ENCODE data around the gene KIF14.
"Not testable (repeated sequence)": the region's sequence is repeated elsewhere in the genome, so short reads cannot be mapped to it uniquely, and the experiment has no call there.

Gene KIF14

GRCh38 chr1:200535605-200536004 is 84.9 kb downstream of the KIF14 start:
- DNase-seq: no peak

- no peak for DNase-seq
Observed at GRCh38 chr1:200530623-200531261, 89.8 kb downstream of the KIF14 start.

- no peak for DNase-seq
Observed at GRCh38 chr1:200528858-200529606, 91.5 kb downstream of the KIF14 start.

GRCh38 chr1:200527670-200528069 is 92.9 kb downstream of the KIF14 start:
- no peak for DNase-seq

- no peak for DNase-seq
Observed at GRCh38 chr1:200526709-200527612, 93.6 kb downstream of the KIF14 start.

- DNase-seq: peak; percentile 75
Observed at GRCh38 chr1:200525090-200525987, 95.2 kb downstream of the KIF14 start.

- not testable (repeated sequence) for DNase-seq
Observed at GRCh38 chr1:200524551-200524950, 96.0 kb downstream of the KIF14 start.

- DNase-seq: no peak
Observed at GRCh38 chr1:200524092-200524491, 96.5 kb downstream of the KIF14 start.

- DNase-seq: no peak
Observed at GRCh38 chr1:200520735-200521134, 99.8 kb downstream of the KIF14 start.

- peak; percentile 77 for DNase-seq
Observed at GRCh38 chr1:200518524-200518923, 102.0 kb downstream of the KIF14 start.

GRCh38 chr1:200512191-200512590 is 108.4 kb downstream of the KIF14 start:
- no peak for DNase-seq

- peak; percentile 45 for DNase-seq
Observed at GRCh38 chr1:200510228-200510623, 110.3 kb downstream of the KIF14 start.

GRCh38 chr1:200506471-200506870 is 114.1 kb downstream of the KIF14 start:
- DNase-seq: no peak

GRCh38 chr1:200505257-200505656 is 115.3 kb downstream of the KIF14 start:
- DNase-seq: no peak
